H1 (cell line): ENCODE data around the gene KIAA1671. TPM values are rescaled to one million over a fixed set of nuclear protein-coding genes. Genes with fewer than 3 reads are reported as not detected.
A peak's percentile ranks its signal among the peaks of the same experiment; 100 is the strongest.

Experiments
- ATF2 ChIP-seq: IDR thresholded peaks from 2 replicates; pipeline ENCODE4 v1.6.1; 2012; ENCODE audit warnings: low read length, inconsistent platforms
- BRCA1 ChIP-seq: IDR thresholded peaks from 2 replicates; pipeline ENCODE4 v1.6.1; 2012; ENCODE audit warnings: low read depth, low read length, improper control_type of control experiment
- CBX8 ChIP-seq: fragments of 300-800, 300-1000 bp; sonication (generic); IDR thresholded peaks from 2 replicates; pipeline ENCODE4 v1.7.1; 2016; ENCODE audit warnings: low read depth, low read length, borderline replicate concordance
- CHD2 ChIP-seq: IDR thresholded peaks from 2 replicates; pipeline ENCODE4 v1.6.1; 2012; ENCODE audit warnings: low read length, improper control_type of control experiment
- CTCF ChIP-seq, 3 experiments: IDR thresholded peaks; 1 replicate in 2 of 3; 2 replicates in 1 of 3; pipeline versions ENCODE4 v1.5.1 to v1.6.1; 2011; ENCODE audit warnings: low read length in 3 of 3, mild to moderate bottlenecking in 3 of 3, inconsistent platforms in 2 of 3, low read depth in 1 of 3, moderate library complexity in 1 of 3; ENCODE audit not compliant: insufficient read depth in 1 of 3; ENCODE audit errors: control extremely low read depth in 1 of 3
- E2F6 ChIP-seq: IDR thresholded peaks from 2 replicates; pipeline ENCODE4 v1.6.1; 2012; ENCODE audit warnings: inconsistent platforms
- KDM4A ChIP-seq: IDR thresholded peaks from one replicate; pipeline ENCODE4 v1.7.1; 2012; ENCODE audit warnings: low read depth, mild to moderate bottlenecking, moderate library complexity, low read length, inconsistent platforms; ENCODE audit not compliant: severe bottlenecking
- MAFK ChIP-seq: IDR thresholded peaks from 2 replicates; pipeline ENCODE4 v1.6.1; 2012; ENCODE audit warnings: low read depth, mild to moderate bottlenecking, improper control_type of control experiment, low read length
- MAX ChIP-seq: IDR thresholded peaks from 2 replicates; pipeline ENCODE4 v1.6.1; 2012; ENCODE audit warnings: inconsistent platforms
- RAD21 ChIP-seq, 2 experiments: IDR thresholded peaks in 1 of 2; conservative IDR thresholded peaks in 1 of 2; 2 replicates each; pipeline ENCODE4 v1.6.1; 2011; ENCODE audit warnings: low read depth in 2 of 2, low read length in 2 of 2, improper control_type of control experiment in 1 of 2, inconsistent platforms in 1 of 2, mild to moderate bottlenecking in 1 of 2, moderate library complexity in 1 of 2
- RFX5 ChIP-seq: IDR thresholded peaks from 2 replicates; pipeline ENCODE4 v1.6.1; 2011; ENCODE audit warnings: low read depth, low read length, improper control_type of control experiment, borderline replicate concordance
- TAF1 ChIP-seq: IDR thresholded peaks from 2 replicates; pipeline ENCODE4 v1.6.1; 2011; ENCODE audit warnings: mild to moderate bottlenecking, low read depth, low read length
- TCF12 ChIP-seq: IDR thresholded peaks from 2 replicates; pipeline ENCODE4 v1.6.1; 2011; ENCODE audit warnings: low read depth, mild to moderate bottlenecking, low read length
- polyA plus RNA-seq, 7 experiments: library from polyadenylated mRNA; depleted of rRNA in 3 of 7; stranded (reverse) in 5 of 7; unstranded in 2 of 7; fragments of >200 nt in 5 of 7; fragments of 200-250 nt in 2 of 7; gene quantifications; 1 replicate in 5 of 7; 2 replicates in 1 of 7; 4 replicates in 1 of 7; pipeline versions ENCODE4 v1.2.1 to v1.2.3, GENCODE V29; 2011 to 2013; ENCODE audit warnings: missing spikeins in 2 of 7, mixed read lengths in 2 of 7
- total RNA-seq: library from RNA; stranded (reverse); fragmentation: NEBNext Ultra II Directional; extraction: Animal tissue kit (Norgen Biotek cat#: 25700); gene quantifications from 2 replicates; pipeline ENCODE4 v1.2.1, GENCODE V29; 2021

KIAA1671 gene
- total and polyA plus RNA-seq, 2 of the 8 experiments (the other 6 are each of a cell fraction or from before 2014, with no cell fraction given) = 6.4 to 23.9 TPM

GRCh38 chr22:24925586-24926427, 26.7 kb upstream of the KIAA1671 start (continued):
- TF ChIP-seq BRCA1 = no peak
- no peak for TF ChIP-seq CHD2
- TF ChIP-seq RAD21 (IDR thresholded peaks at IDR 0.05 in 1 of 2, conservative IDR thresholded peaks at IDR 0.05 in 1 of 2; ENCODE audit: low read depth in 2 of 2, low read length in 2 of 2) = peak in 1 of 2 experiments; percentile 39; a peak in 1 of 4 replicates
- peak; percentile 37 to 57 (median 41) for TF ChIP-seq CTCF (IDR thresholded peaks at IDR 0.05; ENCODE audit: control extremely low read depth in 1 of 3, insufficient read depth in 1 of 3, low read depth in 1 of 3, low read length in 3 of 3)
- no peak for TF ChIP-seq MAFK
- no peak for TF ChIP-seq RFX5
- TF ChIP-seq TAF1 = no peak
- TF ChIP-seq TCF12 = no peak
- no peak for TF ChIP-seq ATF2
- TF ChIP-seq MAX = 0 out of 2 replicates have a peak, but pooled peaks have one; percentile 31
- no peak for TF ChIP-seq CBX8
- TF ChIP-seq KDM4A = no peak
- peak; percentile 72 for TF ChIP-seq E2F6
